KMS-11 (cell line): ENCODE results near the gene SLC66A2.

Experiments
- H2AFZ ChIP-seq: fragments of 200-600 bp; sonication (generic); 2 replicates; pipeline ENCODE4 v1.6.1; 2016; ENCODE audit warnings: antibody characterized with exemption, mixed run types, low read depth
- H3K27ac ChIP-seq: fragments of 200-600 bp; sonication (generic); 2 replicates; pipeline ENCODE4 v1.6.1; 2016; ENCODE audit warnings: mild to moderate bottlenecking, mixed run types
- H3K27me3 ChIP-seq: fragments of 200-600 bp; sonication (generic); 2 replicates; pipeline ENCODE4 v1.6.1; 2017; ENCODE audit warnings: mild to moderate bottlenecking, low read depth, mixed run types, moderate library complexity; ENCODE audit not compliant: insufficient read depth
- H3K36me3 ChIP-seq: fragments of 200-600 bp; sonication (generic); 2 replicates; pipeline ENCODE4 v1.6.1; 2017; ENCODE audit warnings: mild to moderate bottlenecking, mixed run types; ENCODE audit not compliant: insufficient read depth
- H3K4me1 ChIP-seq: fragments of 200-600 bp; sonication (generic); 2 replicates; pipeline ENCODE4 v1.6.1; 2016; ENCODE audit warnings: mild to moderate bottlenecking, low read depth, mixed run types; ENCODE audit not compliant: poor library complexity, severe bottlenecking
- H3K4me2 ChIP-seq: fragments of 200-600 bp; sonication (generic); 2 replicates; pipeline ENCODE4 v1.7.0; 2016; ENCODE audit warnings: mild to moderate bottlenecking, mixed run types
- H3K4me3 ChIP-seq: fragments of 200-600 bp; sonication (generic); IDR thresholded peaks from 2 replicates; pipeline ENCODE4 v1.6.1; 2017; ENCODE audit warnings: low read depth, low read length, mixed read lengths; ENCODE audit not compliant: insufficient read depth
- H3K79me2 ChIP-seq: fragments of 200-600 bp; sonication (generic); 2 replicates; pipeline ENCODE4 v1.6.1; 2016; ENCODE audit warnings: low read depth, mixed run types; ENCODE audit not compliant: insufficient read depth
- H3K9ac ChIP-seq: fragments of 200-600 bp; sonication (generic); 2 replicates; pipeline ENCODE4 v1.6.1; 2016; ENCODE audit warnings: mild to moderate bottlenecking, mixed run types
- H4K20me1 ChIP-seq: fragments of 200-600 bp; sonication (generic); 2 replicates; pipeline ENCODE4 v1.6.1; 2016; ENCODE audit warnings: mild to moderate bottlenecking, mixed run types; ENCODE audit not compliant: insufficient read depth
- CTCF ChIP-seq: fragments of 200-600 bp; sonication (generic); conservative IDR thresholded peaks from 2 replicates; pipeline ENCODE4 v1.6.1; 2017; ENCODE audit warnings: low read depth, mild to moderate bottlenecking, antibody characterized with exemption, low read length, moderate library complexity, mixed read lengths

SLC66A2 gene

GRCh38 chr18:79941473-79942119 lies 9.9 kb downstream of the SLC66A2 start:
- H3K4me2 ChIP-seq, result no peak overlapping the region
- H3K79me2 ChIP-seq, result peaks cover 17% of the 10 kb centered on the region; the same call in 1 of the 2 replicates
- no peaks in the 10 kb centered on the region for H4K20me1 ChIP-seq
- no peaks in the 10 kb centered on the region for H3K4me1 ChIP-seq
- H3K27ac ChIP-seq, result no peak overlapping the region
- H3K27me3 ChIP-seq, result no peaks in the 10 kb centered on the region
- no peak overlapping the region for H2AFZ ChIP-seq
- peaks cover 16% of the 10 kb centered on the region; the same call in 1 of the 2 replicates for H3K36me3 ChIP-seq
- TF ChIP-seq CTCF, result no peak
- H3K9ac ChIP-seq, result no peak overlapping the region
- H3K4me3 ChIP-seq, result no peak overlapping the region

- peaks cover 16% of the 10 kb centered on the region; the same call in 1 of the 2 replicates for H3K36me3 ChIP-seq
- no peak overlapping the region for H3K4me2 ChIP-seq
- H2AFZ ChIP-seq, result no peak overlapping the region
- H3K79me2 ChIP-seq, result peaks cover 21% of the 10 kb centered on the region; the same call in 1 of the 2 replicates
- H3K4me1 ChIP-seq, result no peaks in the 10 kb centered on the region
- no peaks in the 10 kb centered on the region for H4K20me1 ChIP-seq
- no peak overlapping the region for H3K27ac ChIP-seq
- no peak overlapping the region for H3K9ac ChIP-seq
- H3K27me3 ChIP-seq, result no peaks in the 10 kb centered on the region
- no peak overlapping the region for H3K4me3 ChIP-seq
- no peak for TF ChIP-seq CTCF
Measured at GRCh38 chr18:79940814-79941472, 10.5 kb downstream of the SLC66A2 start.

- Histone ChIP-seq H4K20me1 (no peaks in the 10 kb centered on the region), H3K4me3 (no peak overlapping the region), H3K4me1 (no peaks in the 10 kb centered on the region), H3K4me2 (no peak overlapping the region), H3K27me3 (no peaks in the 10 kb centered on the region), H3K9ac (no peak overlapping the region), H3K36me3 (peaks cover 16% of the 10 kb centered on the region; the same call in 1 of the 2 replicates), H2AFZ (no peak overlapping the region), H3K79me2 (peaks cover 21% of the 10 kb centered on the region; the same call in 1 of the 2 replicates), H3K27ac (no peak overlapping the region)
- no peak for TF ChIP-seq CTCF
Measured at GRCh38 chr18:79940126-79940813, 11.2 kb downstream of the SLC66A2 start.

- Histone ChIP-seq H3K9ac (no peak overlapping the region), H3K4me3 (no peak overlapping the region), H4K20me1 (no peaks in the 10 kb centered on the region), H3K27me3 (no peaks in the 10 kb centered on the region), H3K79me2 (peaks cover 21% of the 10 kb centered on the region; the same call in 1 of the 2 replicates), H3K36me3 (peaks cover 16% of the 10 kb centered on the region; the same call in 1 of the 2 replicates), H3K4me2 (no peak overlapping the region), H3K27ac (no peak overlapping the region), H3K4me1 (no peaks in the 10 kb centered on the region), H2AFZ (no peak overlapping the region)
- no peak for TF ChIP-seq CTCF
Measured at GRCh38 chr18:79939096-79939495, 12.4 kb downstream of the SLC66A2 start.
